Measurements from ENCODE around the gene RPS3. TPM values are rescaled to one million over a fixed set of nuclear protein-coding genes. Genes with fewer than 3 reads are reported as not detected.

Gene RPS3
- total RNA-seq, 3 donors from 2014 or later (not counting 1 experiment from before 2014, with no cell fraction given): 2,027 to 2,376 (median 2,290) TPM

DNA sequence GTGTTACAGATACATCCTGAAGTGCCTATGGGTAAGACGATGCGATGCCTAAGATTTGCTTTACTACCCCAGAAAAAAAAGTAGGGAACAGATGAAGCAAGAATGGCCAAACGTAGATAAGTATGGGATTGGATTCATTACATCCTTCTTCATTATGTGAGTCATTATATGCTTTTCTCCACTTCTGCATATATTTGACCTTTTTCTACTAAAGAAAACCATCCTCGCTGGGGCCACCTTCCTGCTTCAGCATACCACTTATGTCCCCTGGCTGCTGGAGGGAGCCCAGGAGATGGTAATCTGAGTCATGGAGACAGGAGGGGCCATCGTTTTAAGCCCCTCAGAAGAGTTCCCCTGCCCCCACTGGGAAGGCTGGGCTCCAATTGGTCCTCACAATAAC is 48.1 kb downstream of the RPS3 start:
- H3K27me3 ChIP-seq (ENCODE audit: control insufficient read depth, insufficient read depth, low read length): no peaks in the 10 kb centered on the region
- no peaks in the 10 kb centered on the region for H3K9me3 Mint-ChIP-seq
- no peak overlapping the region for H3K4me3 Mint-ChIP-seq
- WGBS (ENCODE audit: insufficient coverage): 80% methylated on average over 3 of the region's 5 CpGs
- H3K27ac ChIP-seq (ENCODE audit: low read length): no peak overlapping the region
- no peaks in the 10 kb centered on the region for H3K36me3 Mint-ChIP-seq
- TF ChIP-seq, protein P1, sequence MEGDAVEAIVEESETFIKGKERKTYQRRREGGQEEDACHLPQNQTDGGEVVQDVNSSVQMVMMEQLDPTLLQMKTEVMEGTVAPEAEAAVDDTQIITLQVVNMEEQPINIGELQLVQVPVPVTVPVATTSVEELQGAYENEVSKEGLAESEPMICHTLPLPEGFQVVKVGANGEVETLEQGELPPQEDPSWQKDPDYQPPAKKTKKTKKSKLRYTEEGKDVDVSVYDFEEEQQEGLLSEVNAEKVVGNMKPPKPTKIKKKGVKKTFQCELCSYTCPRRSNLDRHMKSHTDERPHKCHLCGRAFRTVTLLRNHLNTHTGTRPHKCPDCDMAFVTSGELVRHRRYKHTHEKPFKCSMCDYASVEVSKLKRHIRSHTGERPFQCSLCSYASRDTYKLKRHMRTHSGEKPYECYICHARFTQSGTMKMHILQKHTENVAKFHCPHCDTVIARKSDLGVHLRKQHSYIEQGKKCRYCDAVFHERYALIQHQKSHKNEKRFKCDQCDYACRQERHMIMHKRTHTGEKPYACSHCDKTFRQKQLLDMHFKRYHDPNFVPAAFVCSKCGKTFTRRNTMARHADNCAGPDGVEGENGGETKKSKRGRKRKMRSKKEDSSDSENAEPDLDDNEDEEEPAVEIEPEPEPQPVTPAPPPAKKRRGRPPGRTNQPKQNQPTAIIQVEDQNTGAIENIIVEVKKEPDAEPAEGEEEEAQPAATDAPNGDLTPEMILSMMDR (IDR thresholded peaks at IDR 0.05): no peak
- DNase-seq: no peak
- H3K9me3 ChIP-seq (ENCODE audit: control insufficient read depth, insufficient read depth, low read length): peaks cover 4% of the 10 kb centered on the region
- intact Hi-C loops (cut with micrococcal nuclease): no loop called here
- peaks cover 4% of the 10 kb centered on the region in 2 donors for H3K4me1 Mint-ChIP-seq
- peaks cover 2 to 14% of the 10 kb centered on the region in 2 donors for H3K27me3 Mint-ChIP-seq (ENCODE audit: low read depth in 2 of 2)
- no peak overlapping the region for H3K4me3 ChIP-seq (ENCODE audit: low read length)
- no peak for ATAC-seq
- no peak overlapping the region for H3K27ac Mint-ChIP-seq
- H3K4me1 ChIP-seq (ENCODE audit: control insufficient read depth, insufficient read depth, low read length): no peaks in the 10 kb centered on the region
- H3K36me3 ChIP-seq (ENCODE audit: control insufficient read depth, insufficient read depth, low read length): peaks cover 2% of the 10 kb centered on the region

DNA sequence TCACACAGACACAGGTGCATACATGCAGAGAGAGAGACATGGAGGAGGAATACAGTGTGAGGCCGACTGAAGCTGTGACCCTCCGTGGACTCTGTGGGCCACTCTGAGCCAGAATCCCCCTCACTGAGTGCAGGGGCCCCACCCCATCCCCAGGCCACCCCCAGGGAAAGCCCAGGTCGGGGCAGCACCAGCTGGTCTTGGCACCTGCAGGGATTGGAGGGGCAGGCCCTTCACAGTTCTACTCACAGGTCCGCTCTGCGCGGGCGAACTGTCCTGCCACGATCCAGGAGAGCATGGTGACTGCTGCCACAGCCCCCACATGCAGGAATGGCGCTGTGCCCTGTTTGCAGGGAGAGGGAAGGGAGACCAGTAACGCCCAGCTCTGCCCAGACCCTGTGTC is 50.0 kb downstream of the RPS3 start:
- no peak overlapping the region for H3K4me3 Mint-ChIP-seq
- Histone ChIP-seq H3K36me3 (ENCODE audit: control insufficient read depth, insufficient read depth, low read length) (peaks cover 1% of the 10 kb centered on the region), H3K4me1 (ENCODE audit: control insufficient read depth, insufficient read depth, low read length) (no peaks in the 10 kb centered on the region), H3K27ac (ENCODE audit: low read length) (no peak overlapping the region), H3K4me3 (ENCODE audit: low read length) (no peak overlapping the region), H3K9me3 (ENCODE audit: control insufficient read depth, insufficient read depth, low read length) (peaks cover 4% of the 10 kb centered on the region), H3K27me3 (ENCODE audit: control insufficient read depth, insufficient read depth, low read length) (no peaks in the 10 kb centered on the region)
- intact Hi-C loops (cut with micrococcal nuclease): no loop called here
- no peak for ATAC-seq
- DNase-seq: no peak
- H3K36me3 Mint-ChIP-seq: no peaks in the 10 kb centered on the region
- peaks cover 4% of the 10 kb centered on the region in 2 donors for H3K4me1 Mint-ChIP-seq
- peaks cover 2 to 7% of the 10 kb centered on the region in 2 donors for H3K27me3 Mint-ChIP-seq (ENCODE audit: low read depth in 2 of 2)
- 83% methylated on average over 10 of the region's 10 CpGs for WGBS (ENCODE audit: insufficient coverage)
- no peak overlapping the region for H3K27ac Mint-ChIP-seq
- TF ChIP-seq, protein P1 (IDR thresholded peaks at IDR 0.05): no peak
- H3K9me3 Mint-ChIP-seq: no peaks in the 10 kb centered on the region

DNA sequence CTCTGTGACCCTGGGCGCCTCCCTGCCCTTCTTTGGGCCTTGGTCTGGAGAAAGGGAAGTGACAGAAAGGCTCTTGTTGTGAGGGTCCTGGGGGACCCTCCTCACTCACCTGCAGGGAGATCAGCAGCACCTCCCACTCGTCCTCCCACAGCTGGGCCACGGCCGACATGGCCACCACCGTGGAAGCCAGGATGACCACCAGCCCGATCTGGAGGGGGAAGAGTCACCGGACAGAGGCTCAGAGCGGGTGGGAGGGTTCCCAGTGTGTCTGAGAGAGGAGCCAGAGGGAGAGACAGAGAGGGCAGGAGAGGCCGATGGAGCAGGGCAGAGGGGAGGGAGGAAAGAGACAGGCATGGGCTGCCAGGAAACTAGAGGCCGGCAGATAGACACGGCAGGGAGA is 50.5 kb downstream of the RPS3 start:
- Histone ChIP-seq H3K9me3 (ENCODE audit: control insufficient read depth, insufficient read depth, low read length) (peaks cover 4% of the 10 kb centered on the region), H3K27ac (ENCODE audit: low read length) (no peak overlapping the region), H3K36me3 (ENCODE audit: control insufficient read depth, insufficient read depth, low read length) (no peaks in the 10 kb centered on the region), H3K4me1 (ENCODE audit: control insufficient read depth, insufficient read depth, low read length) (no peaks in the 10 kb centered on the region), H3K4me3 (ENCODE audit: low read length) (no peak overlapping the region), H3K27me3 (ENCODE audit: control insufficient read depth, insufficient read depth, low read length) (no peaks in the 10 kb centered on the region)
- H3K27me3 Mint-ChIP-seq (ENCODE audit: low read depth in 2 of 2): peaks cover 2 to 6% of the 10 kb centered on the region in 2 donors
- TF ChIP-seq, protein P1 (IDR thresholded peaks at IDR 0.05): no peak
- no peak overlapping the region for H3K4me3 Mint-ChIP-seq
- DNase-seq: no peak
- 90% methylated on average over 11 of the region's 11 CpGs for WGBS (ENCODE audit: insufficient coverage)
- ATAC-seq: no peak
- no peaks in the 10 kb centered on the region for H3K36me3 Mint-ChIP-seq
- no peak overlapping the region for H3K27ac Mint-ChIP-seq
- no peaks in the 10 kb centered on the region for H3K9me3 Mint-ChIP-seq
- intact Hi-C loops (cut with micrococcal nuclease): no loop called here
- H3K4me1 Mint-ChIP-seq: peaks cover 4% of the 10 kb centered on the region in 2 donors

DNA sequence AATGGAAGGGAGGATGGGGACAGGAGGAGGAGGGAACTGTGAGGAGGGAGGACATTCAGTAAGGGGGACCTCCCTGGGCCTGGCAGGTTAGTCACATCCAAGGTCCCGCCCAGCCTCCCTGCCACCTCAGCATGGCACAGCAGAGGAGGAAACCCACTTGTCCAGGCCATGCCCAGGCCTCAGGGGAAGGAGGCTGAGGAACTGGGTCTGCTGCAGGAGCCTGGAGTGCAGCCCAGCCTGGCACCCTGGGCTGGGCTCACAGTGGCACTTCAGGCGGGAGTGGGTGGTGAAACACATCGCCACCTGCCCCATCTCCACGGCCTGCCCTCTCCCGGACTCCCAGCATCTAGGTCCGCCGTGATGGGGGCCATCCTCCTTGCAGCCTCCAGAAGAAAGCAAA is 50.9 kb downstream of the RPS3 start:
- Histone ChIP-seq H3K36me3 (ENCODE audit: control insufficient read depth, insufficient read depth, low read length) (no peaks in the 10 kb centered on the region), H3K4me3 (ENCODE audit: low read length) (no peak overlapping the region), H3K27me3 (ENCODE audit: control insufficient read depth, insufficient read depth, low read length) (no peaks in the 10 kb centered on the region), H3K9me3 (ENCODE audit: control insufficient read depth, insufficient read depth, low read length) (peaks cover 4% of the 10 kb centered on the region), H3K4me1 (ENCODE audit: control insufficient read depth, insufficient read depth, low read length) (no peaks in the 10 kb centered on the region), H3K27ac (ENCODE audit: low read length) (no peak overlapping the region)
- Mint-ChIP-seq H3K36me3 (no peaks in the 10 kb centered on the region), H3K4me3 (no peak overlapping the region), H3K27me3 (ENCODE audit: low read depth in 2 of 2) (peaks cover under 1 to 2% of the 10 kb centered on the region in 2 donors), H3K27ac (no peak overlapping the region), H3K4me1 (peaks cover 1 to 2% of the 10 kb centered on the region in 2 donors), H3K9me3 (no peaks in the 10 kb centered on the region)
- TF ChIP-seq, protein P1 (IDR thresholded peaks at IDR 0.05): no peak
- ATAC-seq (no peak), DNase-seq (no peak)
- intact Hi-C loops (cut with micrococcal nuclease): no loop called here
- 94% methylated on average over 7 of the region's 7 CpGs for WGBS (ENCODE audit: insufficient coverage)

All from natural killer cell (primary cell).